ENCODE data around the gene GAGE10.
"Not testable (repeated sequence)": the region's sequence is repeated elsewhere in the genome, so short reads cannot be mapped to it uniquely, and the experiment has no call there.

DNA sequence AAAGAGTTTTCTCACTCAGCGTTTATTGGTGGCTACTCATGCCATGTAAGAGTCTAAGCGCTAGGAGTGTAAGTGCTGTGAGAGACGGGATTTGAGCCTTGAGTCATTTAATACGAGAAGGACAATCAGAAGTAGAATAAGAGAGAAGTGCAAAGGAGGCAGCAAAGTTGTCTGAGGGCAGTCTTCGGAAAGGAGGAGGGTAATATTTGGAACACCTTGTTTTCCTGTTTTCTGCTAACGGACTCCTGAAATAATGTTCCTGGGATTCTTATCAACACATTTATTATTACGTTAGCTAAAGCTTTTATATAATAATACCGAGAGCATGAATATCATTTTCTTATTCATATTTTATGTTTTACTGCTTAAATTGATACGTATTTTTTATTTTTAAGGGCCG is 42.0 kb downstream of the GAGE10 start:
- not testable (repeated sequence) for TF ChIP-seq CTCF, POLR2AphosphoS5, EP300 (IDR thresholded peaks at IDR 0.05)
